Fibroblast of skin of abdomen (primary cell): ENCODE data around the gene SLC19A1.

Experiments used
- DNase-seq: peaks from one replicate; pipeline ENCODE4 v3.0.0-alpha.2; 2013

The SLC19A1 gene

GRCh38 chr21:45488931-45489721 is 53.1 kb downstream of the SLC19A1 start:
- no peak for DNase-seq

GRCh38 chr21:45487891-45488600 is 54.2 kb downstream of the SLC19A1 start:
- peak; percentile 6 for DNase-seq

- DNase-seq = no peak
These were observed 55.0 kb downstream of the SLC19A1 start for GRCh38 chr21:45487161-45487806.

- DNase-seq = no peak
These were observed 55.6 kb downstream of the SLC19A1 start for GRCh38 chr21:45486443-45487160.

GRCh38 chr21:45485686-45486442 is 56.4 kb downstream of the SLC19A1 start:
- DNase-seq = no peak

- no peak for DNase-seq
These were observed 57.9 kb downstream of the SLC19A1 start for GRCh38 chr21:45484318-45484717.

- no peak for DNase-seq
These were observed 59.1 kb downstream of the SLC19A1 start for GRCh38 chr21:45482899-45483821.

- DNase-seq = no peak
These were observed 60.0 kb downstream of the SLC19A1 start for GRCh38 chr21:45481977-45482898.

- no peak for DNase-seq
These were observed 60.7 kb downstream of the SLC19A1 start for GRCh38 chr21:45481566-45481965.

GRCh38 chr21:45480701-45481500 is 61.3 kb downstream of the SLC19A1 start:
- DNase-seq = no peak

GRCh38 chr21:45479691-45480675 is 62.3 kb downstream of the SLC19A1 start:
- DNase-seq = no peak

GRCh38 chr21:45478816-45479669 is 63.2 kb downstream of the SLC19A1 start:
- DNase-seq = no peak

GRCh38 chr21:45478115-45478801 is 64.0 kb downstream of the SLC19A1 start:
- peak; percentile 69 for DNase-seq

- no peak for DNase-seq
These were observed 64.8 kb downstream of the SLC19A1 start for GRCh38 chr21:45477176-45478114.

GRCh38 chr21:45476582-45476981 is 65.7 kb downstream of the SLC19A1 start:
- no peak for DNase-seq
